Measurements from ENCODE around the gene IL10RB.
A peak's percentile ranks its signal among the peaks of the same experiment; 100 is the strongest.

GRCh38 chr21:33265664-33266049, 510 bp upstream of the IL10RB start:
- TF ChIP-seq REST (IDR thresholded peaks at IDR 0.05; ENCODE audit: insufficient replicate concordance, low read depth), result peak; percentile 89
- TF ChIP-seq CTCF (IDR thresholded peaks at IDR 0.05; ENCODE audit: insufficient read depth, low read length), result no peak
- no peak for TF ChIP-seq GABPA (IDR thresholded peaks at IDR 0.05; ENCODE audit: low read depth)
- TF ChIP-seq POLR2AphosphoS5 (IDR thresholded peaks at IDR 0.05; ENCODE audit: low read depth), result peak; percentile 79

Data from HL-60 (cell line).